Dedifferentiated amniotic fluid mesenchymal stem cell (primary cell): ENCODE data around the gene FMN1.

ENCODE experiments used
- DNase-seq: peaks from one replicate; pipeline ENCODE4 v3.0.0-alpha.2; 2016; ENCODE audit errors: extremely low spot score

FMN1 gene

GRCh38 chr15:33201491-33202231 is 7.1 kb upstream of the FMN1 start:
- DNase-seq = no peak

DNA sequence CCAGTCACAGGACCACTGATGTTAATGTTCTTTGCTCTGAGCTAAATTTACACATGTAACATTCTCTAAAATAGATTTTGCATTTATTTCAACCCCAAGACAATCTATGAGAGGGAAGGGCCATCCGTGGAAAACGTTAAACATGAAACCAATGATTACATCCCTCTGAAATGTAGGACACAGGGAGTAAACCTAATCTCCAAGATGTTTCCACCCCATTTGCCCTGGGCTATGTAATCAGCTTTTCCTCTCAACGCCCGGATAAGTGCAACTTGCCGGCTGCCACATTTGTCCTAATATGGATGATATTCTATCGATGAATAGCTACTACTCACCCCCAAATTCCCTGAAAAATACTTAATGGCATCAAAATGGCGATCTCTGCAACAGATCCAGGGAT is 6.4 kb upstream of the FMN1 start:
- DNase-seq = no peak

DNA sequence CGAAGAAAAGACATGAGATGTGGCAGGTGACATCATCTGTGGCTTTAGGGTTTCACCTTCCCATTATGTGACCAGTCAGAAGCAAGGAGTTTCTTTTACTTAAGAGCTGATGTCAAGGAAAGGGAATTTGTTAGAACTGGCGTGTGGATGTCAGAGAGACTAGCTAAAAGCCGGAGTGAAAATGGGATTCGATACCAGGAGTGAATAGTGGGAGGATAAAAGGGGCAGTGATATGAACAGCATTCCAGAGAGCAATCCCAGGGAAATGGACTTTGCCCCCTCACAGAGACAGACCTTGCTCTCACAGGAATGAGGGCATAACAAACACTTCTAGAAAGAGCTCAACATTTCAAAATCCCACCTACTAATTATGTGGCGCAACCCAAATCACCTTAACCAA is 5.9 kb upstream of the FMN1 start:
- no peak for DNase-seq

- DNase-seq = no peak
Observed at GRCh38 chr15:33198541-33198940, 4.0 kb upstream of the FMN1 start.

GRCh38 chr15:33197636-33198035 is 3.1 kb upstream of the FMN1 start:
- DNase-seq = no peak

DNA sequence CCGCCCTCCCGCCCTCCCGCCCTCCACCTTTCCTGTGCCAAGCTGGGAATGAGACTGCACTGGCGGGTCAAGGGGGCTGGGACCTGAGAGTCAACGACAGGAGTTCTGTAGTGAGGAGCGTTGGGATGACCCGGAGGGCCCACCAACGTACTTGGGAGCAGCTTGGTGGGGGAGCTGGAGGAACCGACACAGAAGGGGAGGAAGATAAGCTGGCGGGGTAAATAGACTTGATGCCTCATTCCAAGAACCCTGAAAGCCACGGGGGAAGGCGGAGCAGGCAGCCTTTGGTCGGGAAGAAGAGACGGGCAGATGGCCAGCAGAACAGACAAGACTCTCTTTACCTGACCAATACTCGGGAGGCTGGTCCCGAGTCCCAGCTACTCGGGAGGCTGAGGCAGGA is 277 bp downstream of the FMN1 start:
- no peak for DNase-seq

GRCh38 chr15:33191591-33191990 is 2.9 kb downstream of the FMN1 start:
- DNase-seq = no peak

- DNase-seq = no peak
Observed at GRCh38 chr15:33190539-33190938, 4.0 kb downstream of the FMN1 start.

- no peak for DNase-seq
Observed at GRCh38 chr15:33188641-33189257, 5.8 kb downstream of the FMN1 start.

- no peak for DNase-seq
Observed at GRCh38 chr15:33188159-33188558, 6.4 kb downstream of the FMN1 start.

- no peak for DNase-seq
Observed at GRCh38 chr15:33183334-33183733, 11.2 kb downstream of the FMN1 start.

GRCh38 chr15:33182926-33183325 is 11.6 kb downstream of the FMN1 start:
- DNase-seq = no peak

- no peak for DNase-seq
Observed at GRCh38 chr15:33182278-33182905, 12.1 kb downstream of the FMN1 start.

DNA sequence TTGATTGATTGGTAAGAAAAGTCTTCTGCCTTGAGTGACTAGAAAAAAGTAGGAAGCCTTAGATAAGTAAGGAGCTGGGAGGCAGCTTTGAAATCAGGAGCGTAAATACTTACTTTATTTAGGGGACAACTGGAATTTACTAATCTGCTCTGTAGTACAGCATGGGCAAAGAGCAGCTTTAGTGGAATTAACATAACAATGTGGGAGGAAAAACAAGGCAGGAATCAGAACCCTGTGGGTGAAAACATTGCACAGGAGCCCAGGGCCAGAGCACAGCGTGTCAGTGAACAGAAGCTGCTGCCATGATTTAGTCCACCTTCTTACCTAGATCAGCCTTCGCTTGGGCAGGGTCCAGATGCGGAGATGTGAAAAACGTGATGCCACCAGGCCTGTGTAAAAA is 14.6 kb downstream of the FMN1 start:
- no peak for DNase-seq

DNA sequence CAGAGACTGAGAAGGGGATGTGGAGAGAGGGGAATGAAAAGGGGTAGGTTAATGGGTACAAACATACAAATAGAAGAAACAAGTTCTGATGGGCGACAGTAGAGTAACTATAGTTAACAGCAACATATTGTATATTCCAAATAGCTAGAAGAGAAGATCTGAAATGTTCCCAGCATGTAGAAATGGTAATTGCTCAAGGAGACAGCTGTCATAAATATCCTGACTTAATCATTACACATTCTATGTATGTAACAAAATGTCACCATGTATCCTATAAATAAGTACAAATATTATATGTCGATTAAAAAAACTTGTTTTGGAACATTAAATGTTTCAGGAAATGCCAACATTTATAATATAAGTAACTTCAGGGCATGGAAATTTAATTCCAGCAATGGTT is 23.3 kb downstream of the FMN1 start:
- DNase-seq = no peak

DNA sequence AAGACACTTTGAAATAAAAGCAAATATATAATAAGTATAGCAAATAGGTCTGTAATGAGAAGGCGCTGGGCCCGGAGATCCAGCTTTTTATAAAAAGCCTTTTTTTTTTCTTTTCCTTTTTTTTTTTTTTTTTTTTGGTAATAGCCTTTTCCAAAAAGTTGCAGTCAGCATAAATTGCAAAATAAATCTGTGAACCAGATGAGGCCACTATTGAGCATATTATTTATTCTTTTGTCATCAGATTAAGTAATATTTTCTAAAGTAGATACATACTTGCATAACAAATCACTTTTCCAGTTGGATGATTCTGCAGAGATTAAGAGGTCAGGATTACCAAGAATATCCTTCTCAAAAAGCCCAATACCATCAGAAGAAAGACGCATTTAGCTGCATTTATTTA is 24.9 kb downstream of the FMN1 start:
- no peak for DNase-seq

DNA sequence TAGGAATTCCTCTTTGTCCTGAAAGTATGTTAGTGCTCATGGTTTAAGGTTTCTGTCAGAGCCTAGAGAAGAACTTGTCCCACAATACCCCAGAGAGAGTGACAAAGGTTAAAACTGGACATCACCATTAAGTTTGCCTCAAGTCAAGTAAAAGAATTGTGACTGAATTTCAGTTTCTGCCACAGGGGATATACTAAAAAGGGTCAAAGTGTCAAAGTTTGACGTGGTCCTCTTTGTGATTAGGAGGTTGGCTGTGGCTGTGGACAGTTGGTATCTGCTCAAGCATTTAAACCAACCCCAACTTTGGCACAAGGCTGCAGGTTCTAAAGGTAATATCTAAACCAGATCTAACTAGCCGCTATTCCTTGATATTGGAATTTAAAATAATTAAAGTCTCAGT is 26.1 kb downstream of the FMN1 start:
- DNase-seq = no peak

- DNase-seq = no peak
Observed at GRCh38 chr15:33163816-33164215, 30.7 kb downstream of the FMN1 start.

DNA sequence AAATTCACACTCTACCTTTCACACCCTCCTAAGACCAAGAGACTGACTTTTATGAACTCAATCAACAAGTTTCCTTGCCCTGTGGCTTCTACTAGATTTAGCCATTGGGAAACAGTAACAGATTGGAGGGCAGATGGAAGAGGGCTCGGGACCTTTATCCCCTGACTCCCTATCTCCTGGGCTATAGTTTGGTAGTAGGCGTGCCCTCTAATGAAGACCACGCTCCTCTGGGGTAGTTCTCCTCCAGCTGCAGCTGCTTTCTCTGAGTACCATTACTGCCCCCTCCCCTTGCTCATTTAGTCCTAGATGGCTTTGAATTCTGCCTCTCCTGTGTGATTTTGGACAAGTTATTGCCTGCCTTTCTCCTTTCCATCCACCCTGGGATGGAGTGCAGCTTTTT is 33.3 kb downstream of the FMN1 start:
- DNase-seq = no peak

GRCh38 chr15:33160581-33161165 is 33.8 kb downstream of the FMN1 start:
- DNase-seq = no peak

DNA sequence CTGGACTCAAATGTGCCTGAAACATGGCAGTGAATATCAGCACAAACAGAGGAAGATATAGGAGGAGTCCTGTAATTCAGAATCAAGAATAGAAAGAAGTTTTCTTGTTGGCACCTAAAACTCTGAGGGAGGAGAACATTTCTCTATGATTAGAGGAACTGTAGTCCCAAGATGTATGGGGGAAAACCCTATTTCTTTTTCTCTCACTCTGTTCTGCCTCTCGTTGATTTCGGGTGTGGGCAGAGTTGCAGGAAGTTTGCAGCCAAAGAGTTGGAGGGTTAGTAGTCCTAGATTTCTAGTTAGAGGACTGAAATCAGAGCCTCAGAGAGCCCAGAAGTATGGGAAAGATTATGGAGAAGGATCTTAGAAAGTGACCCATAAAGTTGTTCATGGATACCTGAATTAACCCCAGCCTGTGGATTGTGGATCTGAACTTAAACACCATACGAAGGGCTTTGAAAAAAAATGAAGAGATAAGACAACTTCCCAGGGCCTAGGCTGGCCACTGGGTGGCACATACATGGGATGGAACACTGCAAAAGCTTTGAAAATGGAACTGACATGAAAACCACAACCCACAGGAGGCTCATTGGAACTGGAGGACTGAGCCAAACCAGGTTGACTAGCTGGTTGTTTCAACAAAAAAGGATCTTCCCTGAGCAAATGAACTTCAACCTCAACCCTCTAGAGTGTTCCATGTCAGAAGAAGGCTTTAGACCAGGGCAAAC is 34.6 kb downstream of the FMN1 start:
- DNase-seq = no peak

DNA sequence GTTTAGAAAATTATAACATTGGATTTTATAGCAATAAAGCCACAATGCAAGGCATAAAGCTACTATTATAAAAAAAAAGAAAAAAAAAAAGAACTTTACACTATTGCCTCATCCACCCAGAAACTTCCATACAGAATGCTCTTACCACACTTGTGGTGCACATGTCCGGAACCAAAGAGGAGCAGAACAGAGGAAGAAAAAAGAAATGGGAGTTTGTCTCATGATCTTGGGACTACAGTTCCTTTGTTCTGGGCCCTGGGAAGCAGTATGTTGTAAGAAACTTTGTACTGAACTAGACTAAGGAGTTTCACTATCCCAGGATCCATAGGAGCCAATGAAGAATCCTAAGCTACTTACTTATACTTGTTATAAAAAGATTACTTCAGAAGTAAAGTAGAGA is 36.1 kb downstream of the FMN1 start:
- DNase-seq = no peak
